Esophagus muscularis mucosa (tissue), 3 donors: ENCODE data around the gene VBP1.

ENCODE experiments used
- CTCF ChIP-seq, 3 experiments: fragments of 200-600 bp in 2 of 3; fragments of 450-650 bp in 1 of 3; sonication (generic) in 2 of 3; IDR thresholded peaks; one replicate each; pipeline ENCODE4 v1.5.1; 2017 to 2019; ENCODE audit warnings: antibody characterized with exemption in 3 of 3, mild to moderate bottlenecking in 2 of 3, moderate library complexity in 1 of 3
- POLR2A ChIP-seq: fragments of 450-650 bp; IDR thresholded peaks from one replicate; pipeline ENCODE4 v1.6.1; 2017; ENCODE audit warnings: antibody characterized with exemption, moderate library complexity, mild to moderate bottlenecking, low read depth

- TF ChIP-seq POLR2A (no peak), CTCF (IDR thresholded peaks at IDR 0.05) (no peak)
Measured at GRCh38 chrX:155213731-155214130, 2.5 kb upstream of the VBP1 start.
